PC-9 (cell line): ENCODE measurements around the gene PLXND1. TPM values are rescaled to one million over a fixed set of nuclear protein-coding genes. Genes with fewer than 3 reads are reported as not detected.

Experiments used
- BruUV-seq: library from RNA; stranded (reverse); fragments of 400-500 nt; replicated peaks from 2 replicates; lab custom pipeline; 2021; lab: Mats Ljungman, UMichigan
- CTCF ChIA-PET: fragments of 300-600 bp; sonication (Branson Sonifier 250); formaldehyde crosslinking; loops from one replicate; lab custom pipeline; 2022; ENCODE audit warnings: antibody characterized with exemption; lab: Charles Lee
- POLR2A ChIA-PET: fragments of 300-600 bp; sonication (Branson Sonifier 250); formaldehyde crosslinking; loops from one replicate; lab custom pipeline; 2022; ENCODE audit warnings: antibody characterized with exemption; ENCODE audit not compliant: unreplicated experiment; lab: Charles Lee
- DNase-seq, 2 experiments: peaks; one replicate each; pipeline versions ENCODE4 v3.0.0 to v3.0.0-alpha.2; 2015 to 2022; ENCODE audit warnings: mixed read lengths in 1 of 2
- H2AFZ ChIP-seq: fragments of 200-600 bp; sonication (generic); 2 replicates; pipeline ENCODE4 v1.8.1; 2017; ENCODE audit warnings: antibody characterized with exemption
- H3F3A ChIP-seq: fragments of 200-600 bp; sonication (generic); 2 replicates; pipeline ENCODE4 v1.8.1; 2017; ENCODE audit warnings: antibody characterized with exemption, mild to moderate bottlenecking, low read depth; ENCODE audit not compliant: insufficient read depth
- H3K27ac ChIP-seq: fragments of 200-600 bp; sonication (generic); 2 replicates; pipeline ENCODE4 v1.6.1; 2016; ENCODE audit warnings: mixed run types
- H3K27me3 ChIP-seq: fragments of 200-600 bp; sonication (generic); 2 replicates; pipeline ENCODE4 v1.6.1; 2016; ENCODE audit warnings: low read depth, mixed run types; ENCODE audit not compliant: insufficient read depth
- H3K36me3 ChIP-seq: fragments of 200-600 bp; sonication (generic); 2 replicates; pipeline ENCODE4 v1.6.1; 2016; ENCODE audit warnings: low read depth, mixed run types
- H3K4me1 ChIP-seq: fragments of 200-600 bp; sonication (generic); replicated peaks from 2 replicates; pipeline ENCODE4 v1.6.1; 2016; ENCODE audit warnings: mixed run types; ENCODE audit not compliant: insufficient read depth
- H3K4me2 ChIP-seq: fragments of 200-600 bp; sonication (generic); 2 replicates; pipeline ENCODE4 v1.6.1; 2017; ENCODE audit warnings: mixed run types
- H3K4me3 ChIP-seq: fragments of 200-600 bp; sonication (generic); 2 replicates; pipeline ENCODE4 v1.6.1; 2016; ENCODE audit warnings: mixed run types
- H3K79me2 ChIP-seq: fragments of 200-600 bp; sonication (generic); 2 replicates; pipeline ENCODE4 v1.6.1; 2017; ENCODE audit warnings: low read depth, mixed run types
- H3K9me2 ChIP-seq: fragments of 200-600 bp; sonication (generic); 2 replicates; pipeline ENCODE4 v1.8.1; 2017; ENCODE audit warnings: mild to moderate bottlenecking; ENCODE audit not compliant: insufficient read depth
- H3K9me3 ChIP-seq: fragments of 200-600 bp; sonication (generic); 2 replicates; pipeline ENCODE4 v1.8.1; 2016; ENCODE audit warnings: low read depth; ENCODE audit not compliant: insufficient read depth
- H4K20me1 ChIP-seq: fragments of 200-600 bp; sonication (generic); 2 replicates; pipeline ENCODE4 v1.8.1; 2017; ENCODE audit not compliant: insufficient read depth
- CTCF ChIP-seq: fragments of 200-600 bp; sonication (generic); conservative IDR thresholded peaks from 2 replicates; pipeline ENCODE4 v1.6.1; 2017; ENCODE audit warnings: mixed run types, antibody characterized with exemption, mild to moderate bottlenecking, moderate library complexity
- EZH2 ChIP-seq: fragments of 200-600 bp; sonication (generic); IDR thresholded peaks from 2 replicates; pipeline ENCODE4 v1.8.0; 2017; ENCODE audit warnings: antibody characterized with exemption, low read depth
- intact Hi-C: fragments of 100-400 bp; cut with micrococcal nuclease; formaldehyde crosslinking; loops from one replicate; pipeline ENCODE4 v1.10.0; 2022; ENCODE audit not compliant: unreplicated experiment
- total RNA-seq: library from RNA; stranded (reverse); gene quantifications from 2 replicates; pipeline ENCODE4 v1.2.3, GENCODE V29; 2021

The PLXND1 gene
- total RNA-seq, 1 experiment from 2014 or later = 44.4 TPM

GRCh38 chr3:129526121-129526900 lies 80.2 kb downstream of the PLXND1 start:
- no peaks in the 10 kb centered on the region for H3F3A ChIP-seq
- intact Hi-C loops = no loop called here
- POLR2A ChIA-PET = no interaction called here
- no peaks in the 10 kb centered on the region for H3K79me2 ChIP-seq
- H3K27ac ChIP-seq = no peak overlapping the region
- H3K4me1 ChIP-seq = 0 out of 2 replicates have a peak, but pooled peaks cover 5% of the 10 kb centered on the region
- H3K27me3 ChIP-seq = no peaks in the 10 kb centered on the region
- no TSS peak for BruUV-seq
- no peak overlapping the region for H2AFZ ChIP-seq
- no peak overlapping the region for H3K4me2 ChIP-seq
- H3K4me3 ChIP-seq = no peak overlapping the region
- no peaks in the 10 kb centered on the region for H3K9me3 ChIP-seq
- CTCF ChIA-PET = no interaction called here
- no peaks in the 10 kb centered on the region for H3K36me3 ChIP-seq
- no peaks in the 10 kb centered on the region for H3K9me2 ChIP-seq
- H4K20me1 ChIP-seq = no peaks in the 10 kb centered on the region
- no peak for DNase-seq
- TF ChIP-seq CTCF (no peak), EZH2 (no peak)

- Histone ChIP-seq H4K20me1 (no peaks in the 10 kb centered on the region), H3F3A (no peaks in the 10 kb centered on the region), H3K4me2 (no peak overlapping the region), H3K27me3 (no peaks in the 10 kb centered on the region), H3K36me3 (no peaks in the 10 kb centered on the region), H3K4me3 (no peak overlapping the region), H3K9me2 (no peaks in the 10 kb centered on the region), H3K79me2 (no peaks in the 10 kb centered on the region), H3K9me3 (no peaks in the 10 kb centered on the region), H3K27ac (no peak overlapping the region), H2AFZ (no peak overlapping the region), H3K4me1 (0 out of 2 replicates have a peak, but pooled peaks cover 5% of the 10 kb centered on the region)
- no TSS peak for BruUV-seq
- ChIA-PET POLR2A (interaction anchor here (0.6 kb wide), 1 partner anchor 9 kb away, joined by 3 read pairs; no protein-coding TSS in a partner anchor), CTCF (no interaction called here)
- TF ChIP-seq EZH2 (no peak), CTCF (no peak)
- intact Hi-C loops = no loop called here
- DNase-seq = no peak
Measured at GRCh38 chr3:129525341-129525968, 81.0 kb downstream of the PLXND1 start.

- Histone ChIP-seq H3K27me3 (no peaks in the 10 kb centered on the region), H3K27ac (no peak overlapping the region), H3K36me3 (no peaks in the 10 kb centered on the region), H3K9me3 (no peaks in the 10 kb centered on the region), H4K20me1 (no peaks in the 10 kb centered on the region), H3K79me2 (no peaks in the 10 kb centered on the region), H3K4me2 (no peak overlapping the region), H3K4me3 (no peak overlapping the region), H2AFZ (no peak overlapping the region), H3K4me1 (no peaks in the 10 kb centered on the region), H3F3A (no peaks in the 10 kb centered on the region), H3K9me2 (no peaks in the 10 kb centered on the region)
- CTCF ChIA-PET = no interaction called here
- TF ChIP-seq EZH2 = no peak
- TF ChIP-seq CTCF = no peak
- POLR2A ChIA-PET = interaction anchor here (0.5 kb wide), 1 partner anchor 11 kb away, joined by 3 read pairs; no protein-coding TSS in a partner anchor
- DNase-seq = no peak
- intact Hi-C loops = no loop called here
- no TSS peak for BruUV-seq
Measured at GRCh38 chr3:129524081-129524480, 82.4 kb downstream of the PLXND1 start.
